Skeletal muscle satellite cell (primary cell): ENCODE data around the gene BSN.
"Not testable (repeated sequence)": the region's sequence is repeated elsewhere in the genome, so short reads cannot be mapped to it uniquely, and the experiment has no call there.

ENCODE experiments used
- H3K27me3 ChIP-seq: 2 replicates; pipeline ENCODE4 v1.7.0; 2013; ENCODE audit warnings: low read length; ENCODE audit not compliant: control insufficient read depth, insufficient read depth
- H3K36me3 ChIP-seq: 2 replicates; pipeline ENCODE4 v1.7.0; 2013; ENCODE audit warnings: mild to moderate bottlenecking, control low read depth, low read length; ENCODE audit not compliant: insufficient read depth
- H3K4me1 ChIP-seq: 2 replicates; pipeline ENCODE4 v1.7.0; 2013; ENCODE audit warnings: low read length; ENCODE audit not compliant: control insufficient read depth, insufficient read depth
- H3K4me2 ChIP-seq: 2 replicates; pipeline ENCODE4 v1.7.0; 2013; ENCODE audit warnings: mild to moderate bottlenecking, low read length
- H3K4me3 ChIP-seq: 2 replicates; pipeline ENCODE4 v1.7.0; 2013; ENCODE audit warnings: low read length
- H3K9ac ChIP-seq: 2 replicates; pipeline ENCODE4 v1.7.0; 2013; ENCODE audit warnings: mild to moderate bottlenecking, low read depth, low read length, moderate library complexity
- H3K9me3 ChIP-seq: replicated peaks from 2 replicates; pipeline ENCODE4 v1.7.0; 2013; ENCODE audit warnings: mild to moderate bottlenecking, control low read depth, low read length

The BSN gene

GRCh38 chr3:49567406-49567805 is 13.1 kb downstream of the BSN start:
- Histone ChIP-seq H3K4me3 (no peak overlapping the region), H3K36me3 (no peaks in the 10 kb centered on the region), H3K4me2 (no peak overlapping the region), H3K27me3 (peaks cover 64% of the 10 kb centered on the region), H3K9ac (no peak overlapping the region), H3K4me1 (no peaks in the 10 kb centered on the region), H3K9me3 (no peaks in the 10 kb centered on the region)

- Histone ChIP-seq H3K27me3 (peaks cover 54% of the 10 kb centered on the region), H3K4me1 (no peaks in the 10 kb centered on the region), H3K9me3 (no peaks in the 10 kb centered on the region), H3K36me3 (no peaks in the 10 kb centered on the region), H3K9ac (no peak overlapping the region), H3K4me3 (no peak overlapping the region), H3K4me2 (no peak overlapping the region)
Observed at GRCh38 chr3:49568965-49569364, 14.7 kb downstream of the BSN start.

GRCh38 chr3:49570028-49570654 is 15.9 kb downstream of the BSN start:
- Histone ChIP-seq H3K36me3 (no peaks in the 10 kb centered on the region), H3K9me3 (no peaks in the 10 kb centered on the region), H3K9ac (no peak overlapping the region), H3K4me3 (no peak overlapping the region), H3K4me2 (no peak overlapping the region), H3K4me1 (no peaks in the 10 kb centered on the region), H3K27me3 (peaks cover 48% of the 10 kb centered on the region)

GRCh38 chr3:49582177-49582576 is 27.9 kb downstream of the BSN start:
- H3K9ac ChIP-seq: no peak overlapping the region
- H3K36me3 ChIP-seq: no peaks in the 10 kb centered on the region

GRCh38 chr3:49585261-49585755 is 31.0 kb downstream of the BSN start:
- H3K36me3 ChIP-seq, H3K4me3 ChIP-seq, H3K9me3 ChIP-seq, H3K4me1 ChIP-seq, H3K27me3 ChIP-seq, H3K9ac ChIP-seq, H3K4me2 ChIP-seq: not testable (repeated sequence)

More at GRCh38 chr3:49582177-49582576, 27.9 kb downstream of the BSN start:
- no peaks in the 10 kb centered on the region for H3K4me1 ChIP-seq
- no peak overlapping the region for H3K4me2 ChIP-seq
- no peaks in the 10 kb centered on the region for H3K9me3 ChIP-seq
- H3K27me3 ChIP-seq: peaks cover under 1% of the 10 kb centered on the region
- no peak overlapping the region for H3K4me3 ChIP-seq

- H3K4me3 ChIP-seq: no peak overlapping the region
- H3K4me1 ChIP-seq: no peaks in the 10 kb centered on the region
- no peaks in the 10 kb centered on the region for H3K36me3 ChIP-seq
- no peak overlapping the region for H3K4me2 ChIP-seq
- no peaks in the 10 kb centered on the region for H3K9me3 ChIP-seq
- H3K27me3 ChIP-seq: peaks cover 13% of the 10 kb centered on the region
- no peak overlapping the region for H3K9ac ChIP-seq
Observed at GRCh38 chr3:49591615-49592014, 37.3 kb downstream of the BSN start.

GRCh38 chr3:49593041-49593440 is 38.8 kb downstream of the BSN start:
- Histone ChIP-seq H3K9ac (no peak overlapping the region), H3K27me3 (peaks cover 9% of the 10 kb centered on the region), H3K36me3 (no peaks in the 10 kb centered on the region), H3K9me3 (no peaks in the 10 kb centered on the region), H3K4me1 (no peaks in the 10 kb centered on the region), H3K4me2 (no peak overlapping the region), H3K4me3 (no peak overlapping the region)

GRCh38 chr3:49600781-49601180 is 46.5 kb downstream of the BSN start:
- Histone ChIP-seq H3K27me3 (no peaks in the 10 kb centered on the region), H3K4me1 (no peaks in the 10 kb centered on the region), H3K4me3 (no peak overlapping the region), H3K36me3 (no peaks in the 10 kb centered on the region), H3K9ac (no peak overlapping the region), H3K9me3 (no peaks in the 10 kb centered on the region), H3K4me2 (no peak overlapping the region)

- Histone ChIP-seq H3K36me3 (no peaks in the 10 kb centered on the region), H3K4me3 (no peak overlapping the region), H3K9ac (no peak overlapping the region), H3K9me3 (no peaks in the 10 kb centered on the region), H3K27me3 (no peaks in the 10 kb centered on the region), H3K4me1 (no peaks in the 10 kb centered on the region), H3K4me2 (no peak overlapping the region)
Observed at GRCh38 chr3:49601358-49602048, 47.2 kb downstream of the BSN start.

GRCh38 chr3:49602049-49602554 is 47.8 kb downstream of the BSN start:
- Histone ChIP-seq H3K4me3 (no peak overlapping the region), H3K9me3 (no peaks in the 10 kb centered on the region), H3K4me2 (no peak overlapping the region), H3K9ac (no peak overlapping the region), H3K27me3 (no peaks in the 10 kb centered on the region), H3K4me1 (no peaks in the 10 kb centered on the region), H3K36me3 (no peaks in the 10 kb centered on the region)

- Histone ChIP-seq H3K27me3 (no peaks in the 10 kb centered on the region), H3K36me3 (no peaks in the 10 kb centered on the region), H3K9me3 (no peaks in the 10 kb centered on the region), H3K4me2 (no peak overlapping the region), H3K4me1 (no peaks in the 10 kb centered on the region), H3K9ac (no peak overlapping the region), H3K4me3 (no peak overlapping the region)
Observed at GRCh38 chr3:49602877-49603411, 48.7 kb downstream of the BSN start.
